ENCODE measurements around the gene HS6ST1. TPM values are rescaled to one million over a fixed set of nuclear protein-coding genes. Genes with fewer than 3 reads are reported as not detected.

The HS6ST1 gene
- total and polyA plus RNA-seq, 7 donors = 12.0 to 27.4 (median 17.1) TPM

GRCh38 chr2:128261245-128262128 lies 57.2 kb downstream of the HS6ST1 start:
- intact Hi-C loops (cut with DNase I) = no loop called here
- no peak for TF ChIP-seq POLR2A (IDR thresholded peaks at IDR 0.05)
- no peaks in the 10 kb centered on the region for H3K9me3 ChIP-seq
- no peak for DNase-seq
- 85 to 87% methylated on average over 26 of the region's 26 CpGs for WGBS, 2 donors
- no peaks in the 10 kb centered on the region for H3K36me3 ChIP-seq
- H3K4me3 ChIP-seq = no peak overlapping the region
- H3K27ac ChIP-seq = peak overlapping the region in 3 of 4 donors; percentile 59 to 74 (median 70)
- H3K27me3 ChIP-seq = no peaks in the 10 kb centered on the region
- peaks cover 0 to 13% (median 4%) of the 10 kb centered on the region in 4 donors for H3K4me1 ChIP-seq

GRCh38 chr2:128260239-128261138 lies 58.2 kb downstream of the HS6ST1 start:
- no peak for TF ChIP-seq POLR2AphosphoS5 (IDR thresholded peaks at IDR 0.05)
- no peak for TF ChIP-seq EP300 (IDR thresholded peaks at IDR 0.05)
- peak in 2 of 4 experiments; percentile 16 to 29 for TF ChIP-seq CTCF (IDR thresholded peaks at IDR 0.05)
- no peak for TF ChIP-seq POLR2A (IDR thresholded peaks at IDR 0.05)
- no peak for DNase-seq
- Histone ChIP-seq H3K36me3 (no peaks in the 10 kb centered on the region), H3K4me1 (peaks cover 0 to 13% (median 4%) of the 10 kb centered on the region in 4 donors), H3K27me3 (no peaks in the 10 kb centered on the region), H3K9me3 (no peaks in the 10 kb centered on the region), H3K27ac (peak overlapping the region in 3 of 4 donors; percentile 59 to 74 (median 70)), H3K4me3 (peak overlapping the region in 1 of 4 donors; percentile 15)
- intact Hi-C loops (cut with DNase I) = no loop called here
- WGBS, 2 donors = 78 to 85% methylated on average over 24 of the region's 24 CpGs

- intact Hi-C loops (cut with DNase I) = no loop called here
- Histone ChIP-seq H3K27me3 (no peaks in the 10 kb centered on the region), H3K36me3 (no peaks in the 10 kb centered on the region), H3K9me3 (no peaks in the 10 kb centered on the region), H3K4me3 (no peak overlapping the region), H3K4me1 (peaks cover 0 to 13% (median 4%) of the 10 kb centered on the region in 4 donors), H3K27ac (peak overlapping the region in 1 of 4 donors; percentile 70)
- DNase-seq = no peak
- 94 to 95% methylated on average over 5 of the region's 5 CpGs for WGBS, 2 donors
- TF ChIP-seq CTCF (IDR thresholded peaks at IDR 0.05) (no peak), POLR2AphosphoS5 (IDR thresholded peaks at IDR 0.05) (no peak), EP300 (IDR thresholded peaks at IDR 0.05) (no peak), POLR2A (IDR thresholded peaks at IDR 0.05) (no peak)
Measured at GRCh38 chr2:128259585-128259984, 59.1 kb downstream of the HS6ST1 start.

GRCh38 chr2:128258218-128258617 lies 60.5 kb downstream of the HS6ST1 start:
- WGBS, 2 donors = 87 to 91% methylated on average over 6 of the region's 6 CpGs
- H3K4me1 ChIP-seq = peaks cover 0 to 13% (median 4%) of the 10 kb centered on the region in 4 donors
- intact Hi-C loops (cut with DNase I) = no loop called here

More at GRCh38 chr2:128258218-128258617, 60.5 kb downstream of the HS6ST1 start:
- no peaks in the 10 kb centered on the region for H3K9me3 ChIP-seq
- TF ChIP-seq POLR2A (IDR thresholded peaks at IDR 0.05) (no peak), CTCF (IDR thresholded peaks at IDR 0.05) (no peak), POLR2AphosphoS5 (IDR thresholded peaks at IDR 0.05) (no peak), EP300 (IDR thresholded peaks at IDR 0.05) (no peak)
- no peak overlapping the region for H3K27ac ChIP-seq
- no peaks in the 10 kb centered on the region for H3K36me3 ChIP-seq
- H3K4me3 ChIP-seq = no peak overlapping the region
- no peaks in the 10 kb centered on the region for H3K27me3 ChIP-seq
- no peak for DNase-seq
